Hematopoietic multipotent progenitor cell treated with erythropoietin and hydrocortisone succinate and interleukin-3 and kit ligand, for 8 days (in vitro differentiated cells): ENCODE results near the gene CGB8.
"Not testable (repeated sequence)": the region's sequence is repeated elsewhere in the genome, so short reads cannot be mapped to it uniquely, and the experiment has no call there.

Source experiments
- DNase-seq: peaks from one replicate; pipeline ENCODE4 v3.0.0-alpha.2; 2015

CGB8 gene

GRCh38 chr19:49029749-49030148, 19.2 kb downstream of the CGB8 start:
- not testable (repeated sequence) for DNase-seq

GRCh38 chr19:49028686-49029085, 20.2 kb downstream of the CGB8 start:
- not testable (repeated sequence) for DNase-seq

DNA sequence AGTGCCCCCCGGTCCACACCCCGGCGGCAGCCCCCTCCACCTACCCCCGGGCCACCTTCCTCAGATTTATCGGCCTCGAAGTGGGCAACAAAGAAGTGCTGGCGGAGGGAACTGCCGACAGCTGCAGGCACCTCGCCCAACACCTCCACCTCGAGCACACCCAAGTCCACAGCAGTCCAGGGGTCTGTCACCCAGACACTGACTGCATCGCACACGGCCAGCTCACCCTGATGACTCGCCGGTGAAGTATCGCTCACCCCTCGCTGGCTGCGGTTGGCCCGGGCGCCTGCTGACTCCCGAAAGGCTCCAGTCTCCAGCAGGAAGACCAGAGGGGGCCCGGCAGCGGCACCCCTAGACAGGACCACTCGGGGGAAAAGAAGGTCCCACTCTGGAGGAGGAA, 23.3 kb downstream of the CGB8 start:
- DNase-seq, result not testable (repeated sequence)

DNA sequence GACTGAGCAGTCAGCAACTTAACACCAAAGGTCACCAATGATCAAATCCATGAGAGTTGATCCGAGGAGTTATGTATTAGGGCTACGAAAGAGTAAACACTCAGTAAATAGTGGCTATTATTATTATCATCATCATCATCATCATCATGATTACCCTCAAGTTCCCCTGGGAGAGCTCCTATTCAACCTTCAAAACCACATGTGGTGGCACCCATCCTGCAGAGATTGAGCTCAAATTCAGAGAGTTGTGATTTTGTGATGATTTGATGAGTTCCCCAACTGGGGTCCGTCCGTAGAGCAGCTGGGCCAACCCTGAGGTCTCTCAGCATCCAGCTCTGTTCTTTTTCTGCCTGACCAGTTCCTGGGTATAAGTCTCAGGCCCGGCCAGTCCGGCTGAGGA, 23.8 kb downstream of the CGB8 start:
- not testable (repeated sequence) for DNase-seq

DNA sequence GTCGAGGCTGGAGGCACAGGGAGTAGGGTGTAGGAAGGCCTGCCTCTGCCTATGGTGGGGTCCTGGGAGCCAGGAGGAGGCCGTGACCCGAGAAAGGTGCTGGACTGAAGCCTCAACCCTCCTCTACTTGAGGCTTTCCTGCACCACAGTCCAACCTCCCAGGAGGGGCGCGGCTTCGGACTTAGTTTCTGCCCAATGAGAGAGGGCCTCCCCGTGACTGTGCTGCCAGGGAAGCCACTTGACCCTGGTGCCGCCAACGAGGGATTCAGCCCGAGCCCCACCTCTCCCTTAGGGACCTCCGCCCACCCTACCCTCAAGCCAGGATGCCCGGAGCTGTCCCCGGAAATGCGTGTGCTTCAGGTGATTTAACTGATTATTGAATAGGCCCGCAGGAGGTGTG, 24.7 kb downstream of the CGB8 start, which contains the start of gene CGB3:
TSS of gene CGB3 (minus strand) at position 101 of the 400 bp plus-strand sequence. CDS start 362 bp downstream, outside the sequence.
- DNase-seq, result not testable (repeated sequence)

GRCh38 chr19:49022116-49022515, 26.8 kb downstream of the CGB8 start:
- DNase-seq, result no peak

GRCh38 chr19:49020931-49021895, 27.7 kb downstream of the CGB8 start:
- DNase-seq, result no peak

DNA sequence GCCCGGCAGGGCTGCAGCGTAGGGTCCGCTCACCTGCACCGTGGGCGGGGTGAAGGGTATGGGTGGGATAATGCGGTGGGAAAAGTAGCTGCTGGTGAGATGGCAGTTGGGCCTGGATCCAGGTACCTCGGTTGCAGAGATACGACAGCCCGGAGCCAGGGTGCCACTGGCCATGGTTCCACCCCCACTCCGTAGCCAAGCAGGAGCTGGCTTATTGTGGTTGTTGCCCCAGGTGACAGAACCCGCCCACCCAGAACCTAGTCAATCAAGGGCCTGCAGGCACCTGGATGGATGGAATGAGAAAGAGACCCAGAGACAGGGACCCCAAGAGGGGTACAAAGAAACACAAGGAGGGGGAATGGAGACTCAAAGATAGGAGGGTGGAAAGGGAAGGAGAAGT, 28.6 kb downstream of the CGB8 start:
- no peak for DNase-seq

GRCh38 chr19:49019242-49019932, 29.5 kb downstream of the CGB8 start:
- DNase-seq, result peak; percentile 16

- peak; percentile 14 for DNase-seq
Measured at GRCh38 chr19:49018388-49019241, 30.3 kb downstream of the CGB8 start.

DNA sequence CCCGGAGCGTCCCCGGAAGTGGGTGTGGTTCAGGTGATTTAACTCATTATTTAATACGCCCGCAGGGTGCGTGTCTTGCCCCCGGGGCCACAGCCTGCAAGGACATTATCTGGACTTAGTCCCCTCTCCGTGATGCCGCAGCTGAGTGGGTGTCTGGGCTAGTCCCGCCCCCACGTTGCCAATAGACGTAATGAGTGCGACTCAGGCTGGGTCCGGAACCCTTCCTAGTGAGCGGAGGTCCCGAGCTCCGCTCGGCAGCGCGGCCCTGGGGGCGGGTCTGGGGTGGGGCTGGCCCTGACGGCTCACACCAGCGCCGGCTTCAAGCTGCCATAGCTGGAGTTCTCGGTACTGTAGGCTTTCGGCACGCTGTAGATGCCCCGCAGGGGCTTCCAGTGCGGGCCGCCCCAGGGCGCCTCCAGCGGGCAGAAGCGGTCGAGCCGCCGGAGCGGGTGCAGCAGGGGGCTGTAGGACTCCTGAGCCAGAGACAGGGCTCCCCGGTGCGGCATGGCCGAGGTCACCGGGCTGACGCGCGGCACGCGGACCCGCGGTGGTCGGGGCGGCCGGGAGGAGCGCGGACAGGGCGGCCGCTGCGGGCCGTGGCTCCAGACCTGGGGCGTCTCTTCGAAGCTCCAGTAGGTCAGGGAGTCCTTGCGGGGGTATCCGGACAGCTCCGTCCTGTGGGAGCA, 31.1 kb downstream of the CGB8 start:
- peak; percentile 62 for DNase-seq

DNA sequence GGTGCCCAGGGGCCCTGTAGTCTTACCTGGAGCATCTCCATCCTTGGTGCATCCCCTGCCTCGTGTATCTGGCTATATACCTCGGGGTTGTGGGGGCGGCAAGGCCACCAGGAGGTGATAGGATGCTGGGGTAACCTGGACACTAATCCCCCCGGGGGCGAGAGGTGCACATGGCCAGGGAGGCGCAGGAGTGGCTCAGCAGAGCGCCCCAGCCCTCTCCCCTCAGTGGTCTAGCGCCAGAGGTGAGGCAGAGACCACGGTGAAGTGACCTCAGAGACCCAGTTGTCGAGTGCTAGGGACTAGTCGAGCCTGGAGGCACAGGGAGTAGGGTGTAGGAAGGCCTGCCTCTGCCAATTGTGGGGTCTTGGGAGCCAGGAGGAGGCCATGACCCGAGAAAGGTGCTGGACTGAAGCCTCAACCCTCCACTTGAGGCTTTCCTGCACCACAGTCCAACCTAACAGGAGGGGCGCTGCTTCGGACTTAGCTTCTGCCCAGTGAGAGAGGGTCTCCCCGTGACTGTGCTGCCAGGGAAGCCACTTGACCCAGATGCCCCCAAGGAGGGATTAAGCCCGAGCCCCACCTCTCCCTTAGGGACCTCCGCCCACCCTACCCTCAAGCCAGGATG, 31.8 kb downstream of the CGB8 start, which contains the start of gene LHB:
TSS of gene LHB (minus strand) at position 51 of the 625 bp plus-strand sequence. CDS start at position 41, 10 bp downstream.
- no peak for DNase-seq

- DNase-seq, result no peak
Measured at GRCh38 chr19:49016067-49016839, 32.7 kb downstream of the CGB8 start.

GRCh38 chr19:49014870-49015255, 34.0 kb downstream of the CGB8 start:
- DNase-seq, result no peak

- no peak for DNase-seq
Measured at GRCh38 chr19:49014123-49014869, 34.6 kb downstream of the CGB8 start.

DNA sequence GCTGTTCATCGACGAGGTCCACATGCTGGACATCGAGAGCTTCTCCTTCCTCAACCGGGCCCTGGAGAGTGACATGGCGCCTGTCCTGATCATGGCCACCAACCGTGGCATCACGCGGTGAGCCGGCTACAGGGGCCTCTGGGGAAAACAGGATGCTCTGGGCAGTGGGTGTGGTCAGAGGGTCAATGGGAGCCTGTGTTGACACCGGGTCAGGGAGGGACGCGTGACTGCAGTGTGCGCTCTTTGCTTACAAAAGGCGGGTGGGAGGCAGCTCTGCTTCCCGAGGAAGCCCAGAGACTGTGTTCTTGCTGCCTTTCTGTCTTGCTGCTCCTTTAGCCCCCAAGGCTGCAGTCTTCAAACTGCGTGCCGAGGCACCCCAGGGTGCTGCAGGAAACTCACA, 37.7 kb downstream of the CGB8 start:
- no peak for DNase-seq

DNA sequence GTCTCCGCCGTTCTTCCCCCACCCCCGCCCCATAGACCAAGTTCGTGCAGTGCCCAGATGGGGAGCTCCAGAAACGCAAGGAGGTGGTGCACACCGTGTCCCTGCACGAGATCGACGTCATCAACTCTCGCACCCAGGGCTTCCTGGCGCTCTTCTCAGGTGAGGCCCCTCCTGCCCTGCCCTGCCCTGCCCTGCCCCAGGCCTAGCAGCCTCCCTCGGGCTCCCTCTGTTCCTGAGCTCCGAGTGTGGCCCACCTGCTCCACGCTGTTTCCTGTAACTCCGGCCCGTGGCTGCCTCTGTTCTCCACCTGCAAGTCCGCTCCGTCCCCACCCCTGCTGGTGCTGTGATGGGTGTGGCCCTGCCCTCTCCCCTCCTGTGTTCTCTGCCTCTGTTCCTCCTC, 38.5 kb downstream of the CGB8 start:
- no peak for DNase-seq

DNA sequence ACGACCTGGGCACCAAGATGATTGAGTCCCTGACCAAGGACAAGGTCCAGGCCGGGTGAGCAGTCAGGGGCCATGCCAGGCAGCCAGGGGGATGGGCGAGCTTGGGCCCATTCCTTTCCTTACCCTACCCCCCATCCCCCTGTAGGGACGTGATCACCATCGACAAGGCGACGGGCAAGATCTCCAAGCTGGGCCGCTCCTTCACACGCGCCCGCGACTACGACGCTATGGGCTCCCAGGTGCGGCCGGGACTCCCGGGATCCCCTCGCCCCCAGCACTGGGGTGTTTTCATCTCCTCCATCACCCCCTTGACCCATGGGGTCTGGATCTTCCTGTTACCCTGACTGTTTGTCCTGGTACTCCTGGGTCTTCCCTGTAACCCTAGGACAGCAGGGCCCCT, 39.1 kb downstream of the CGB8 start:
- DNase-seq, result no peak

GRCh38 chr19:49006905-49007304, 42.0 kb downstream of the CGB8 start:
- DNase-seq, result no peak

DNA sequence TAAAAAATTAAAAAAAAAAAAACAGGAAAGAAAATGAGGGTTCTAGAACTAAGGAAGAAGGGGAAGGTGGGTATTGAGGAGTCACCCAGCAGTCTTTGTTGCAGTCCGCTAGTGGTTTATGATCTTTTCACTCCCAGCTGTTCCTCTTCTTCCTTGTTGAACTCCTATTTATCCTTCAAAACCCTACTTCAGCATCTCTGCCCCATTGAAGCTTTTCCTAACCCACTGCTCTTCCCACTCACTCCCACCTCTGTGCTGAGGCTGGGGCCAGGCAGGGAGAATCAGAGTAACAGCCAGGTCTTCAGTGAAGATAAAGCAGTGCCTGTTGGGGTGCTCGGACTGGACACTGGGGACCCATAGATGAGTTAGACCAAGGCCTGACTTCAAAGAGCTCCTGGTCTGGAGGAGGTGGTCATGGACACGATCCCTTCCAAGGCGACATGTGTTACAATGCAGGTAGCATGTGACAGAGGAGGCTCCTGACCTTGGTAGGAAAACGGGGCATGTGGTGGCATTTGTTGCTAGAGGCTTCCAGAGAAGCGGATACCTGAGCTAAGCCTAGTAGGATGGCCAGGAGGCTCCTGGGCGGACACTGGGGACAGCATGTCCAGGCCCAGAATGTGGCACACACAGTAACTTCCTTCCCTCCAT, 43.8 kb downstream of the CGB8 start:
- no peak for DNase-seq
